NCI-H2107 treated with DMSO at 0.1 percent for 48 hours (cell line): Measurements from ENCODE around the gene LIMK1.

Source experiments
- DNase-seq: peaks from one replicate; lab custom pipeline; 2025; ENCODE audit not compliant: unreplicated experiment; lab: John Stamatoyannopoulos, UW

Gene LIMK1

GRCh38 chr7:74082770-74083116 is 861 bp upstream of the LIMK1 start:
- no peak for DNase-seq

- no peak for DNase-seq
Measured at GRCh38 chr7:74083928-74084721, 521 bp downstream of the LIMK1 start.

GRCh38 chr7:74084722-74085578 is 1.3 kb downstream of the LIMK1 start:
- no peak for DNase-seq

GRCh38 chr7:74087791-74088453 is 4.3 kb downstream of the LIMK1 start:
- DNase-seq, result no peak

- DNase-seq, result no peak
Measured at GRCh38 chr7:74092321-74092963, 8.8 kb downstream of the LIMK1 start.

GRCh38 chr7:74092964-74093471 is 9.4 kb downstream of the LIMK1 start:
- no peak for DNase-seq

- peak; percentile 56 for DNase-seq
Measured at GRCh38 chr7:74093671-74094223, 10.1 kb downstream of the LIMK1 start.

GRCh38 chr7:74094224-74095101 is 10.9 kb downstream of the LIMK1 start:
- peak; percentile 8 for DNase-seq

- DNase-seq, result no peak
Measured at GRCh38 chr7:74095135-74095534, 11.5 kb downstream of the LIMK1 start.

- no peak for DNase-seq
Measured at GRCh38 chr7:74097937-74098614, 14.5 kb downstream of the LIMK1 start.

- DNase-seq, result no peak
Measured at GRCh38 chr7:74099031-74099430, 15.4 kb downstream of the LIMK1 start.

- DNase-seq, result peak; percentile 82
Measured at GRCh38 chr7:74101061-74101681, 17.6 kb downstream of the LIMK1 start.

- DNase-seq, result no peak
Measured at GRCh38 chr7:74103219-74103772, 19.7 kb downstream of the LIMK1 start.

GRCh38 chr7:74104702-74105101 is 21.1 kb downstream of the LIMK1 start:
- no peak for DNase-seq

GRCh38 chr7:74105992-74106391 is 22.4 kb downstream of the LIMK1 start:
- DNase-seq, result no peak

GRCh38 chr7:74106846-74107245 is 23.2 kb downstream of the LIMK1 start:
- no peak for DNase-seq

GRCh38 chr7:74115326-74115725 is 31.7 kb downstream of the LIMK1 start:
- no peak for DNase-seq

GRCh38 chr7:74116356-74116755 is 32.8 kb downstream of the LIMK1 start:
- no peak for DNase-seq
